IPS-18c (cell line): Measurements from ENCODE around the gene KCNQ5.
"Not testable (repeated sequence)": the region's sequence is repeated elsewhere in the genome, so short reads cannot be mapped to it uniquely, and the experiment has no call there.

Experiments
- H3K4me3 ChIP-seq: 2 replicates; pipeline ENCODE4 v1.7.0; 2013; ENCODE audit warnings: low read depth, mild to moderate bottlenecking, low read length, moderate library complexity; ENCODE audit not compliant: insufficient read depth
- H3K9me3 ChIP-seq: one replicate; pipeline ENCODE4 v1.6.1; 2013; ENCODE audit warnings: mild to moderate bottlenecking, low read length, moderate library complexity; ENCODE audit not compliant: control insufficient read depth, insufficient read depth

The KCNQ5 gene

GRCh38 chr6:72621291-72622093 is at the start of gene KCNQ5:
Gene KCNQ5, plus strand, starts transcription at chr6:72622064.
- H3K4me3 ChIP-seq, result peak within 1 kb of the TSS; percentile 66
- no peaks in the 10 kb centered on the region for H3K9me3 ChIP-seq

- no peak overlapping the region for H3K4me3 ChIP-seq
- no peaks in the 10 kb centered on the region for H3K9me3 ChIP-seq
Observed at GRCh38 chr6:72579865-72580264, 42.0 kb upstream of the KCNQ5 start.

GRCh38 chr6:72580281-72580940 is 41.5 kb upstream of the KCNQ5 start:
- Histone ChIP-seq H3K4me3 (no peak overlapping the region), H3K9me3 (no peaks in the 10 kb centered on the region)

GRCh38 chr6:72580950-72581349 is 40.9 kb upstream of the KCNQ5 start:
- H3K9me3 ChIP-seq, H3K4me3 ChIP-seq: not testable (repeated sequence)

GRCh38 chr6:72588155-72588554 is 33.7 kb upstream of the KCNQ5 start:
- Histone ChIP-seq H3K4me3 (no peak overlapping the region), H3K9me3 (no peaks in the 10 kb centered on the region)

GRCh38 chr6:72589096-72589495 is 32.8 kb upstream of the KCNQ5 start:
- Histone ChIP-seq H3K9me3 (no peaks in the 10 kb centered on the region), H3K4me3 (no peak overlapping the region)

- H3K9me3 ChIP-seq, result no peaks in the 10 kb centered on the region
- H3K4me3 ChIP-seq, result no peak overlapping the region
Observed at GRCh38 chr6:72595812-72596211, 26.1 kb upstream of the KCNQ5 start.

GRCh38 chr6:72616406-72617015 is 5.4 kb upstream of the KCNQ5 start:
- H3K9me3 ChIP-seq, result no peaks in the 10 kb centered on the region
- H3K4me3 ChIP-seq, result no peak overlapping the region

GRCh38 chr6:72617721-72618120 is 4.1 kb upstream of the KCNQ5 start:
- no peak overlapping the region for H3K4me3 ChIP-seq

GRCh38 chr6:72619883-72620696 is 1.8 kb upstream of the KCNQ5 start:
- Histone ChIP-seq H3K9me3 (no peaks in the 10 kb centered on the region), H3K4me3 (peak overlapping the region; percentile 11; the same call in 1 of the 2 replicates)

More at GRCh38 chr6:72617721-72618120, 4.1 kb upstream of the KCNQ5 start:
- no peaks in the 10 kb centered on the region for H3K9me3 ChIP-seq

- Histone ChIP-seq H3K9me3 (no peaks in the 10 kb centered on the region), H3K4me3 (peak overlapping the region; percentile 66)
Observed at GRCh38 chr6:72620871-72621290, 983 bp upstream of the KCNQ5 start.

- Histone ChIP-seq H3K9me3 (no peaks in the 10 kb centered on the region), H3K4me3 (peak overlapping the region; percentile 66)
Observed at GRCh38 chr6:72622094-72622940, 453 bp downstream of the KCNQ5 start.

- H3K4me3 ChIP-seq, result no peak overlapping the region
- H3K9me3 ChIP-seq, result no peaks in the 10 kb centered on the region
Observed at GRCh38 chr6:72623808-72624207, 1.9 kb downstream of the KCNQ5 start.

GRCh38 chr6:72624557-72625160 is 2.8 kb downstream of the KCNQ5 start:
- Histone ChIP-seq H3K4me3 (no peak overlapping the region), H3K9me3 (no peaks in the 10 kb centered on the region)

- H3K9me3 ChIP-seq, result no peaks in the 10 kb centered on the region
- H3K4me3 ChIP-seq, result no peak overlapping the region
Observed at GRCh38 chr6:72626126-72626525, 4.3 kb downstream of the KCNQ5 start.

- Histone ChIP-seq H3K4me3 (no peak overlapping the region), H3K9me3 (no peaks in the 10 kb centered on the region)
Observed at GRCh38 chr6:72627539-72627938, 5.7 kb downstream of the KCNQ5 start.
